ENCODE measurements around the gene DTX3. TPM values are rescaled to one million over a fixed set of nuclear protein-coding genes. Genes with fewer than 3 reads are reported as not detected.

The DTX3 gene
- total RNA-seq, 4 donors from 2014 or later = 34.6 to 70.2 (median 53.2) TPM

- H3K27ac ChIP-seq = no peak overlapping the region
- TF ChIP-seq EP300 (IDR thresholded peaks at IDR 0.05) (no peak), CTCF (IDR thresholded peaks at IDR 0.05) (peak in 1 of 4 experiments; percentile 8), POLR2AphosphoS5 (IDR thresholded peaks at IDR 0.05) (peak; percentile 46), POLR2A (IDR thresholded peaks at IDR 0.05) (no peak)
- H3K4me3 ChIP-seq = no peak overlapping the region
- ATAC-seq = peak; percentile 81
- H3K4me1 ChIP-seq = peaks cover 0 to 8% (median 0%) of the 10 kb centered on the region in 3 donors
- H3K9me3 ChIP-seq = no peaks in the 10 kb centered on the region
- H3K27me3 ChIP-seq = no peaks in the 10 kb centered on the region
- 46 to 54% methylated on average over 2 to 3 of the region's 3 CpGs for WGBS, 2 donors (ENCODE audit: low coverage in 1 of 2)
- H3K36me3 ChIP-seq = no peaks in the 10 kb centered on the region
These were observed 53.1 kb downstream of the DTX3 start for GRCh38 chr12:57657744-57658143.

GRCh38 chr12:57658890-57659289 is 54.3 kb downstream of the DTX3 start:
- Histone ChIP-seq H3K27ac (no peak overlapping the region), H3K36me3 (no peaks in the 10 kb centered on the region), H3K4me1 (peaks cover 0 to 8% (median 0%) of the 10 kb centered on the region in 3 donors), H3K4me3 (no peak overlapping the region), H3K27me3 (no peaks in the 10 kb centered on the region), H3K9me3 (no peaks in the 10 kb centered on the region)
- no peak for ATAC-seq
- no peak for TF ChIP-seq POLR2AphosphoS5 (IDR thresholded peaks at IDR 0.05)
- no peak for TF ChIP-seq CTCF (IDR thresholded peaks at IDR 0.05)
- TF ChIP-seq EP300 (IDR thresholded peaks at IDR 0.05) = no peak
- no peak for TF ChIP-seq POLR2A (IDR thresholded peaks at IDR 0.05)
- 49 to 55% methylated on average over 3 of the region's 3 CpGs for WGBS, 2 donors (ENCODE audit: low coverage in 1 of 2)

Other genes starting within 250 kb of the DTX3 start
- gene R3HDM2, start 173.8 kb upstream of the DTX3 start, total RNA-seq = 10 to 100 TPM; 38.0 to 60.1 (median 45.9) TPM
- not detected for gene INHBC, start 170.0 kb upstream of the DTX3 start, total RNA-seq
- not detected for gene INHBE, start 149.5 kb upstream of the DTX3 start, total RNA-seq
- 1 to 10 TPM in 1 of 4 donors, under 1 TPM in 3; 0.15 to 3.6 (median 0.30) TPM for gene GLI1, start 145.0 kb upstream of the DTX3 start, total RNA-seq
- 10 to 100 TPM in 1 of 4 donors, 1 to 10 TPM in 3; 5.6 to 13.1 (median 8.9) TPM for gene ARHGAP9, start 125.0 kb upstream of the DTX3 start, total RNA-seq
- gene MARS1, start 116.8 kb upstream of the DTX3 start, total RNA-seq = 100 to 1,000 TPM in 1 of 4 donors, 10 to 100 TPM in 3; 67.4 to 209 (median 81.7) TPM
- 10 to 100 TPM; 17.7 to 41.2 (median 36.5) TPM for gene DDIT3, start 84.3 kb upstream of the DTX3 start, total RNA-seq
- 10 to 100 TPM in 3 of 4 donors, 1 to 10 TPM in 1; 8.9 to 22.6 (median 19.7) TPM for gene MBD6, start 82.0 kb upstream of the DTX3 start, total RNA-seq
- gene DCTN2, start 57.6 kb upstream of the DTX3 start, total RNA-seq = 100 to 1,000 TPM; 138 to 204 (median 182) TPM
- gene KIF5A, start 54.8 kb upstream of the DTX3 start, total RNA-seq = 1 to 10 TPM in 3 of 4 donors, under 1 TPM in 1; 0.89 to 4.7 (median 1.6) TPM
- gene PIP4K2C, start 13.6 kb upstream of the DTX3 start, total RNA-seq = 10 to 100 TPM; 21.7 to 38.7 (median 33.1) TPM
- 100 to 1,000 TPM; 116 to 140 (median 128) TPM for gene ARHGEF25, start 6.6 kb downstream of the DTX3 start, total RNA-seq
- 10 to 100 TPM in 1 of 4 donors, 1 to 10 TPM in 3; 2.3 to 10.1 (median 5.0) TPM for gene B4GALNT1, start 28.4 kb downstream of the DTX3 start, total RNA-seq
- 100 to 1,000 TPM; 161 to 235 (median 186) TPM for gene OS9, start 89.3 kb downstream of the DTX3 start, total RNA-seq
- gene AGAP2, start 133.9 kb downstream of the DTX3 start, total RNA-seq = 1 to 10 TPM; 1.6 to 4.2 (median 3.3) TPM
- gene TSPAN31, start 140.2 kb downstream of the DTX3 start, total RNA-seq = 10 to 100 TPM; 47.0 to 75.8 (median 53.2) TPM
- gene CDK4, start 147.5 kb downstream of the DTX3 start, total RNA-seq = 100 to 1,000 TPM in 2 of 4 donors, 10 to 100 TPM in 2; 56.7 to 107 (median 101) TPM
- 10 to 100 TPM in 1 of 4 donors, 1 to 10 TPM in 3; 3.4 to 11.1 (median 7.9) TPM for gene MARCHF9, start 150.3 kb downstream of the DTX3 start, total RNA-seq
- under 1 TPM in 3 of 4 donors, not detected in 1; 0.27 to 0.57 (median 0.31) TPM for gene CYP27B1, start 162.3 kb downstream of the DTX3 start, total RNA-seq
- 10 to 100 TPM in 1 of 4 donors, 1 to 10 TPM in 3; 4.8 to 11.0 (median 7.8) TPM for gene METTL1, start 167.3 kb downstream of the DTX3 start, total RNA-seq
- 10 to 100 TPM; 10.8 to 19.5 (median 11.7) TPM for gene EEF1AKMT3, start 167.8 kb downstream of the DTX3 start, total RNA-seq
- gene TSFM, start 178.0 kb downstream of the DTX3 start, total RNA-seq = 10 to 100 TPM; 26.4 to 30.9 (median 29.1) TPM
- gene AVIL, start 213.9 kb downstream of the DTX3 start, total RNA-seq = 1 to 10 TPM; 1.4 to 9.3 (median 2.3) TPM
- gene CTDSP2, start 241.9 kb downstream of the DTX3 start, total RNA-seq = 100 to 1,000 TPM; 151 to 190 (median 170) TPM